Caco-2 (cell line): ENCODE data around the gene FUT7. TPM values are rescaled to one million over a fixed set of nuclear protein-coding genes. Genes with fewer than 3 reads are reported as not detected.

Experiments
- BruUV-seq: library from RNA; stranded (reverse); fragments of 400-500 nt; replicated peaks from 2 replicates; lab custom pipeline; 2021; lab: Mats Ljungman, UMichigan
- CTCF ChIA-PET: fragments of 300-600 bp; sonication (Branson Sonifier 250); formaldehyde crosslinking; loops from one replicate; lab custom pipeline; 2022; ENCODE audit warnings: antibody characterized with exemption; lab: Charles Lee
- POLR2A ChIA-PET: fragments of 300-600 bp; sonication (Branson Sonifier 250); formaldehyde crosslinking; loops from one replicate; lab custom pipeline; 2022; ENCODE audit warnings: antibody characterized with exemption; lab: Charles Lee
- DNase-seq, 2 experiments: peaks; one replicate each; pipeline versions ENCODE4 v3.0.0 to v3.0.0-alpha.2; 2020 to 2022
- H3K27me3 ChIP-seq: replicated peaks from 2 replicates; pipeline ENCODE4 v1.6.0; 2011; ENCODE audit warnings: low read length; ENCODE audit not compliant: control insufficient read depth, insufficient read depth
- H3K36me3 ChIP-seq: 2 replicates; pipeline ENCODE4 v1.5.1; 2011; ENCODE audit warnings: low read length; ENCODE audit not compliant: control insufficient read depth, insufficient read depth
- H3K4me1 ChIP-seq: fragments of 250-450 bp; sonication (Bioruptor Pico); 2 replicates; pipeline ENCODE4 v1.5.1; 2020; ENCODE audit warnings: mild to moderate bottlenecking
- H3K4me3 ChIP-seq: 2 replicates; pipeline ENCODE4 v1.5.1; 2011; ENCODE audit warnings: low read depth, mild to moderate bottlenecking, control low read depth, low read length
- H3K9me3 ChIP-seq: fragments of 250-450 bp; sonication (Bioruptor Pico); 2 replicates; pipeline ENCODE4 v1.5.1; 2020; ENCODE audit warnings: mild to moderate bottlenecking, moderate library complexity
- H3K27ac Mint-ChIP-seq: one replicate; pipeline ENCODE4 v1.8.0; 2022; ENCODE audit warnings: mixed read lengths; ENCODE audit not compliant: unreplicated experiment
- H3K27me3 Mint-ChIP-seq: one replicate; pipeline ENCODE4 v1.8.0; 2022; ENCODE audit warnings: mixed read lengths; ENCODE audit not compliant: insufficient read depth, unreplicated experiment
- H3K36me3 Mint-ChIP-seq: one replicate; pipeline ENCODE4 v1.8.0; 2022; ENCODE audit warnings: mild to moderate bottlenecking, mixed read lengths; ENCODE audit not compliant: insufficient read depth, unreplicated experiment
- H3K4me1 Mint-ChIP-seq: one replicate; pipeline ENCODE4 v1.8.0; 2022; ENCODE audit warnings: low read depth, mixed read lengths; ENCODE audit not compliant: unreplicated experiment
- H3K4me3 Mint-ChIP-seq: one replicate; pipeline ENCODE4 v1.8.0; 2022; ENCODE audit warnings: mild to moderate bottlenecking, moderate library complexity, mixed read lengths; ENCODE audit not compliant: unreplicated experiment
- H3K9me3 Mint-ChIP-seq: one replicate; pipeline ENCODE4 v1.8.0; 2022; ENCODE audit warnings: mixed read lengths; ENCODE audit not compliant: unreplicated experiment
- intact Hi-C: fragments of 100-400 bp; cut with micrococcal nuclease; formaldehyde crosslinking; loops from one replicate; pipeline ENCODE4 v1.10.0; 2022; ENCODE audit not compliant: unreplicated experiment
- total RNA-seq: library from RNA; stranded (reverse); gene quantifications from 2 replicates; pipeline ENCODE4 v1.2.3, GENCODE V29; 2022
- TF ChIP-seq, protein P1 (sequence below), 2 experiments: fragments of 200-600 bp in 1 of 2; IDR thresholded peaks; 1 replicate in 1 of 2; 2 replicates in 1 of 2; pipeline versions ENCODE4 v1.5.1 to v1.8.0; 2011 to 2022; ENCODE audit warnings: antibody characterized with exemption in 1 of 2, control low read depth in 1 of 2, inconsistent platforms in 1 of 2, low read depth in 1 of 2, low read length in 1 of 2, mild to moderate bottlenecking in 1 of 2, moderate library complexity in 1 of 2; ENCODE audit not compliant: insufficient read depth in 1 of 2, severe bottlenecking in 1 of 2, unreplicated experiment in 1 of 2

FUT7 gene
- total RNA-seq, 1 experiment from 2014 or later: not detected

DNA sequence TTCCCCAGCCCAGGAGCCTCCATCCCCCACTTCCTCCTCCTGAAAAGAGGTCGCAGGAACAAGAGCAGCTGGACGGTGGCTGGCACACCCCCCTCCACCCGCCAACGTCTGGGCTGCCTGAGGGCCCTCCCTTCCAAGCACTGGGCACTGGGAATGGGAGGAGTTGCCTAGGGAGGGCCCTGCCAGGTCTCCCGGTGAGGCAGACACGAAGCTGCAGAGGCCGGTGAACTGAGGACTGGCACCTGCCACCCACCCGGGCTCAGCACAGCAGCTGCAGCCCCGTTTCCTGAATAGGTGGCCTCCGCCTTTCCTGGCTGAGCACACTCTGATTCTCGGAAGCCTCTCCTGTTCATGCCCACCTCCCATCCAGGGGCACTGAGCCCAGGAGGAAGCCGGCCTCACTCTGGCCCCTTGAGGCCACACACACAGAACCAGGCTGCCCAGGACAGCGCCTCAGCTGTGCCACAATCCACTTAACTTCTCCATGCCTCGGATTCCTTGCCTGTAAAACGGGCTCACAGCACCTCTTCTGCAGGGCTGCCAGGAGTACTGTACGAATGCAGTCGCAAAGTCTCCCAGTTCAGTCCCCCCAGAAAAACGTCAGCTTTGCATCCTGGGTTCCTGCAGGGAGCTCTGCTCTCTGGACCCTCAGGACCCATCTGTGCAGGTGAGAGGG, 12.8 kb upstream of the FUT7 start:
- POLR2A ChIA-PET: no interaction called here
- H3K4me3 Mint-ChIP-seq: peak overlapping the region; percentile 79
- Histone ChIP-seq H3K27me3 (no peaks in the 10 kb centered on the region), H3K9me3 (no peaks in the 10 kb centered on the region), H3K36me3 (no peaks in the 10 kb centered on the region), H3K4me1 (0 out of 2 replicates have a peak, but pooled peaks cover 5% of the 10 kb centered on the region), H3K4me3 (peak overlapping the region; percentile 63)
- TF ChIP-seq, protein P1, sequence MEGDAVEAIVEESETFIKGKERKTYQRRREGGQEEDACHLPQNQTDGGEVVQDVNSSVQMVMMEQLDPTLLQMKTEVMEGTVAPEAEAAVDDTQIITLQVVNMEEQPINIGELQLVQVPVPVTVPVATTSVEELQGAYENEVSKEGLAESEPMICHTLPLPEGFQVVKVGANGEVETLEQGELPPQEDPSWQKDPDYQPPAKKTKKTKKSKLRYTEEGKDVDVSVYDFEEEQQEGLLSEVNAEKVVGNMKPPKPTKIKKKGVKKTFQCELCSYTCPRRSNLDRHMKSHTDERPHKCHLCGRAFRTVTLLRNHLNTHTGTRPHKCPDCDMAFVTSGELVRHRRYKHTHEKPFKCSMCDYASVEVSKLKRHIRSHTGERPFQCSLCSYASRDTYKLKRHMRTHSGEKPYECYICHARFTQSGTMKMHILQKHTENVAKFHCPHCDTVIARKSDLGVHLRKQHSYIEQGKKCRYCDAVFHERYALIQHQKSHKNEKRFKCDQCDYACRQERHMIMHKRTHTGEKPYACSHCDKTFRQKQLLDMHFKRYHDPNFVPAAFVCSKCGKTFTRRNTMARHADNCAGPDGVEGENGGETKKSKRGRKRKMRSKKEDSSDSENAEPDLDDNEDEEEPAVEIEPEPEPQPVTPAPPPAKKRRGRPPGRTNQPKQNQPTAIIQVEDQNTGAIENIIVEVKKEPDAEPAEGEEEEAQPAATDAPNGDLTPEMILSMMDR (IDR thresholded peaks at IDR 0.05; ENCODE audit: insufficient read depth in 1 of 2, low read depth in 1 of 2, low read length in 1 of 2, severe bottlenecking in 1 of 2, unreplicated experiment in 1 of 2): no peak
- no peaks in the 10 kb centered on the region for H3K4me1 Mint-ChIP-seq
- intact Hi-C loops: no loop called here
- CTCF ChIA-PET: interaction anchor here (1.0 to 1.1 kb wide), 2 partner anchors 15 to 23 kb away, joined by 3 read pairs; no protein-coding TSS in a partner anchor
- no TSS peak for BruUV-seq
- H3K27me3 Mint-ChIP-seq: no peaks in the 10 kb centered on the region
- H3K9me3 Mint-ChIP-seq: no peaks in the 10 kb centered on the region
- no peak for DNase-seq
- H3K36me3 Mint-ChIP-seq: no peaks in the 10 kb centered on the region
- no peak overlapping the region for H3K27ac Mint-ChIP-seq

DNA sequence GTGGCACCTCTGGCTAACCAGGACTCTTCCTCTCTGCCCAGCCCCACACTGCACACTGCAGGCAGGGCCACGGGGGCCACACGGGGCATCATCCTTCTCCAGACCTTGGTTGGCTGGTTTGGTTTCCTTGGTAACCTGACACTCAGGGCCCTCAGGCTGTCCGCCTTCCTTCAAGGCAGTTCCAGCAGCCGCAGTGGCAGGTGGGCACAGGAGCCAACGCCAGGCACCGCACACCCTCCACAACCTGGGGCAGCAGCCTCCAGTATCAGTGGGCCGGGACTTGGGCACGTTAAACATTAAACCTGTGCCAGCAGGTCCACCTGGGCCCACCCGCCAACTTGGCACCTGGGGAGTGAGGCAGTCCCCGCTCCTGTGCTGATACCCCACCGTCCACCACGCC, 12.1 kb upstream of the FUT7 start:
- CTCF ChIA-PET: no interaction called here
- Histone ChIP-seq H3K36me3 (no peaks in the 10 kb centered on the region), H3K27me3 (no peaks in the 10 kb centered on the region), H3K4me3 (no peak overlapping the region), H3K9me3 (no peaks in the 10 kb centered on the region), H3K4me1 (0 out of 2 replicates have a peak, but pooled peaks cover 5% of the 10 kb centered on the region)
- POLR2A ChIA-PET: no interaction called here
- TF ChIP-seq, protein P1 (IDR thresholded peaks at IDR 0.05; ENCODE audit: insufficient read depth in 1 of 2, low read depth in 1 of 2, low read length in 1 of 2, severe bottlenecking in 1 of 2, unreplicated experiment in 1 of 2): no peak
- H3K27me3 Mint-ChIP-seq: no peaks in the 10 kb centered on the region
- BruUV-seq: TSS peak; percentile 48
- H3K36me3 Mint-ChIP-seq: peaks cover under 1% of the 10 kb centered on the region
- H3K4me1 Mint-ChIP-seq: no peaks in the 10 kb centered on the region
- intact Hi-C loops: no loop called here
- H3K27ac Mint-ChIP-seq: no peak overlapping the region
- DNase-seq: no peak
- no peak overlapping the region for H3K4me3 Mint-ChIP-seq
- H3K9me3 Mint-ChIP-seq: no peaks in the 10 kb centered on the region

GRCh38 chr9:137042751-137043727, 11.2 kb upstream of the FUT7 start:
- H3K27me3 ChIP-seq: no peaks in the 10 kb centered on the region
- H3K36me3 ChIP-seq: no peaks in the 10 kb centered on the region
- H3K36me3 Mint-ChIP-seq: peaks cover 10% of the 10 kb centered on the region
- H3K9me3 Mint-ChIP-seq: no peaks in the 10 kb centered on the region
- POLR2A ChIA-PET: no interaction called here
- H3K9me3 ChIP-seq: no peaks in the 10 kb centered on the region
- H3K4me3 ChIP-seq: no peak overlapping the region
- no peak for DNase-seq
- H3K27ac Mint-ChIP-seq: no peak overlapping the region
- no peaks in the 10 kb centered on the region for H3K4me1 Mint-ChIP-seq
- intact Hi-C loops: no loop called here
- H3K4me3 Mint-ChIP-seq: no peak overlapping the region
- no peaks in the 10 kb centered on the region for H3K27me3 Mint-ChIP-seq
- CTCF ChIA-PET: interaction anchor here (0.6 kb wide), 1 partner anchor 196 kb away, joined by 4 read pairs; no protein-coding TSS in a partner anchor
- BruUV-seq: no TSS peak
- 0 out of 2 replicates have a peak, but pooled peaks cover 5% of the 10 kb centered on the region for H3K4me1 ChIP-seq
- TF ChIP-seq, protein P1 (IDR thresholded peaks at IDR 0.05; ENCODE audit: insufficient read depth in 1 of 2, low read depth in 1 of 2, low read length in 1 of 2, severe bottlenecking in 1 of 2, unreplicated experiment in 1 of 2): no peak
